Esophagus squamous epithelium (tissue), 4 donors: Measurements from ENCODE around the gene BRIP1.

ENCODE experiments used
- POLR2A ChIP-seq, 4 donors: fragments of 450-650 bp; IDR thresholded peaks; one replicate each; pipeline ENCODE4 v1.6.1; 2017; ENCODE audit warnings: antibody characterized with exemption in 4 of 4, mild to moderate bottlenecking in 4 of 4, moderate library complexity in 3 of 4
- TF ChIP-seq, protein P1 (sequence below), 6 experiments: fragments of 450-650 bp in 4 of 6; fragments of 200-600 bp in 2 of 6; sonication (generic) in 2 of 6; IDR thresholded peaks; one replicate each; pipeline ENCODE4 v1.5.1; 2016 to 2019; ENCODE audit warnings: antibody characterized with exemption in 6 of 6, mild to moderate bottlenecking in 4 of 6, moderate library complexity in 4 of 6

DNA sequence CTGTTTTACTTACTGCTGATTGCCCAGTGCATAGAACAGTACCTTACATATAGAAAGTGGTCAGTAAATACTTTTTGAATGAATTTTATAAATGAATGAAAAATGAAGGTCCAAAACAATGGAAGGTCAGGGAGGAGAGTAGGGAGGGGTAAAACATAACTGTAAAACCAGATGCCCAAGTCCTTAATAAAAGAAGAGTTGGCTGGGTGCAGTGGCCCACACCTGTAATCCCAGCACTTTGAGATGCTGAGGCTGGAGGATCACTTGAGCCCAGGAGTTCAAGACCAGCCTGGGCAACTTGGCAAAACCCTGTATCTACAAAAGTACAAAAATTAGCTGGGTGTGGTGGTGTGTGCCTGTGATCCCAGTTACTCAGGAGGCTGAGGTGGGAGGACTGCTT, 108.2 kb downstream of the BRIP1 start:
- TF ChIP-seq, protein P1, sequence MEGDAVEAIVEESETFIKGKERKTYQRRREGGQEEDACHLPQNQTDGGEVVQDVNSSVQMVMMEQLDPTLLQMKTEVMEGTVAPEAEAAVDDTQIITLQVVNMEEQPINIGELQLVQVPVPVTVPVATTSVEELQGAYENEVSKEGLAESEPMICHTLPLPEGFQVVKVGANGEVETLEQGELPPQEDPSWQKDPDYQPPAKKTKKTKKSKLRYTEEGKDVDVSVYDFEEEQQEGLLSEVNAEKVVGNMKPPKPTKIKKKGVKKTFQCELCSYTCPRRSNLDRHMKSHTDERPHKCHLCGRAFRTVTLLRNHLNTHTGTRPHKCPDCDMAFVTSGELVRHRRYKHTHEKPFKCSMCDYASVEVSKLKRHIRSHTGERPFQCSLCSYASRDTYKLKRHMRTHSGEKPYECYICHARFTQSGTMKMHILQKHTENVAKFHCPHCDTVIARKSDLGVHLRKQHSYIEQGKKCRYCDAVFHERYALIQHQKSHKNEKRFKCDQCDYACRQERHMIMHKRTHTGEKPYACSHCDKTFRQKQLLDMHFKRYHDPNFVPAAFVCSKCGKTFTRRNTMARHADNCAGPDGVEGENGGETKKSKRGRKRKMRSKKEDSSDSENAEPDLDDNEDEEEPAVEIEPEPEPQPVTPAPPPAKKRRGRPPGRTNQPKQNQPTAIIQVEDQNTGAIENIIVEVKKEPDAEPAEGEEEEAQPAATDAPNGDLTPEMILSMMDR (IDR thresholded peaks at IDR 0.05) = no peak
- TF ChIP-seq POLR2A (IDR thresholded peaks at IDR 0.05) = no peak
